Activated T-cell treated with anti-CD3 and anti-CD28 coated beads, Interleukin-2, amount 50 U/mL, for 4 hours (primary cell): ENCODE results near the gene HEMGN. TPM values are rescaled to one million over a fixed set of nuclear protein-coding genes. Genes with fewer than 3 reads are reported as not detected.

ENCODE experiments used
- ATAC-seq, 2 donors: fragments of 200-7000 bp; cut with Tn5 transposase; one replicate each; pipeline ENCODE4 v1.10.0; 2021
- DNase-seq: peaks from one replicate; pipeline ENCODE4 v3.0.0-alpha.2; 2020
- H3K27me3 Mint-ChIP-seq: one replicate; pipeline ENCODE4 v1.8.0; 2021; ENCODE audit warnings: low read depth, mixed read lengths
- H3K36me3 Mint-ChIP-seq: one replicate; pipeline ENCODE4 v1.8.0; 2022; ENCODE audit warnings: mixed read lengths; ENCODE audit not compliant: insufficient read depth
- H3K4me1 Mint-ChIP-seq: one replicate; pipeline ENCODE4 v1.8.0; 2021; ENCODE audit warnings: low read depth, mixed read lengths
- H3K4me3 Mint-ChIP-seq: one replicate; pipeline ENCODE4 v1.8.0; 2021; ENCODE audit warnings: mild to moderate bottlenecking, moderate library complexity, mixed read lengths
- H3K9me3 Mint-ChIP-seq: one replicate; pipeline ENCODE4 v1.8.0; 2021; ENCODE audit warnings: mixed read lengths
- total RNA-seq, 3 donors: library from RNA; stranded (reverse); gene quantifications; one replicate each; pipeline ENCODE4 v1.2.1, GENCODE V29; 2021

Gene HEMGN
- total RNA-seq, 3 donors from 2014 or later: 0.46 to 0.61 (median 0.46) TPM

DNA sequence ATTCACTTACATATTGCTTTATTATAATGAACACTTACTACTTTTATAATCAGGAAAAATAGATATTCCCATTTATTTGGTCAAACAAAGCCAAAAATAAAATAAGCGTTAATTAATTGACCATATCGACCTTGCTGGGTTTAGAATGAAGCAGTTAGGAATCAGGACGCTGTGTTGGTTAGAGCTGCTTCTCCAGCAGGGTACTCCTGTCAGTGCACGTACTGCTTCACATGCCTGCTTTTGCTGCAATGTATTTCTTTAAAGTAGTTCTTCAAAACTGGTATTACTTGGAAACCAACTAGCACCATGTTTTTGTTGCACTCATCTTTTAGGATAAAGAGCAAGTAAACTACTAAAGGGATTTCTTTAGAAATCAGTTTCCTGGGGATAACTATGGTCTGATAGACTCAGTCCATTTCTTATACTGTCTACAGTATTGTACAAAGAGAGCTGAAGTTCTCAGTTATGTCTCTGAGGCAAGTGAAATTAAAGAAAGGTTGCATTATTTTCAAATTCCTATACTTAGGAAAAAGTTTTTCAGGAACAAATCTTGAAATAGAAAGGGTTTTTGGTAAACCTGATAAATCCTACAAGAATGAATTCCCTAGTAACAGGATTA, 8.9 kb downstream of the HEMGN start:
- Mint-ChIP-seq H3K36me3 (no peaks in the 10 kb centered on the region), H3K4me1 (peaks cover 37% of the 10 kb centered on the region), H3K4me3 (peak overlapping the region; percentile 19), H3K9me3 (no peaks in the 10 kb centered on the region), H3K27me3 (no peaks in the 10 kb centered on the region)
- DNase-seq (no peak), ATAC-seq (peak in 1 of 2 donors; percentile 46)

- H3K9me3 Mint-ChIP-seq: no peaks in the 10 kb centered on the region
- H3K4me3 Mint-ChIP-seq: no peak overlapping the region
- no peak for ATAC-seq
- H3K4me1 Mint-ChIP-seq: peaks cover 42% of the 10 kb centered on the region
- peaks cover 1% of the 10 kb centered on the region for H3K36me3 Mint-ChIP-seq
- no peak for DNase-seq
- no peaks in the 10 kb centered on the region for H3K27me3 Mint-ChIP-seq
Observed at GRCh38 chr9:97925497-97926334, 12.3 kb downstream of the HEMGN start.

DNA sequence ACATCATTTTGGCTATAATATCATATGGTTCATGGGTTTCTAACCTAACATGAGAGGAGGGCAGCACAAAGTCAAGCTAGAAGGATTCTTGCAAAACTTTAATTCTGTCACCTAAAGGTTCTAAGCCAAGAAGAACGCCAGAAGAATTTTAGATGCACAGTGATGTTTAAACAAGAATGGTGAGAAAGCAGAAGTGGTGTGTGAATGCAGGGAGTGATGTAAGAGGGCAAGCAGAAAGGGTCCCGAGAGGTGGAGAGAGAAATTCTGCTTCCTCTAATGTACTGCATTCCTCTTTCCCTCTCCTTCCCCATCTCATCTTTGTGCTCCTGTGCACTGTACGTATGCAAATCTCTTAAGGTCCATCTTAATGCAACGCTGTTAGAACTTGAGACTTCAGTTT, 13.6 kb downstream of the HEMGN start:
- Mint-ChIP-seq H3K27me3 (no peaks in the 10 kb centered on the region), H3K4me1 (peaks cover 42% of the 10 kb centered on the region), H3K4me3 (no peak overlapping the region), H3K36me3 (peaks cover 3% of the 10 kb centered on the region), H3K9me3 (no peaks in the 10 kb centered on the region)
- ATAC-seq (no peak), DNase-seq (no peak)

DNA sequence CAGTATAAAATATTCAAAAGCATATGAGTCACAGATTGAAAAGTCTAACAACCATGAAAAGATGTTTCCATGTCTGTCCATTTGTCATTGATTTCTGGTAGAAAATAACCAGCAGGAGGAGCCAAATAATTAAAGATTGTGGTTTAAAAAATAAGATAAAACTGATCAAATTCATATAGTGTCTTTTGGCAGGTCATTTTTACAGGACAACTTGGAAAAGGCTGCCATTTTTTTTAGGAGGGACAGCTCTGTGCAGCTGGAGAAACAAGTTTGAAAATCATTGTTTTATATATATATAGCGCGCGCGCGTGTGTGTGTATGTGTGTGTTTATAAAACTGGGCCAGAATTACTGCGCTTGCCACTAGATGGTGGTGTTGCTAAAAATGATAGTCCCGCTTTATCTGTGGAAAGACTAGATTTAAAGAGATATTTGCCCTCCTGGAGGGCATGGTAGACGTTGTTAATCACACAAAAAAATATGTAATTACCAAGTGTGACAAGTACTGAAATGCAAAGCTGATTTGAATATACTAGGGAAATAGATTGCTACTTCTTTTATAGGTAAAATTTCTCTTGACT, 14.4 kb downstream of the HEMGN start:
- peak overlapping the region; percentile 89 for H3K4me3 Mint-ChIP-seq
- DNase-seq (peak; percentile 66), ATAC-seq (peak; percentile 31 to 32)
- H3K4me1 Mint-ChIP-seq: peaks cover 44% of the 10 kb centered on the region
- no peaks in the 10 kb centered on the region for H3K9me3 Mint-ChIP-seq
- no peaks in the 10 kb centered on the region for H3K27me3 Mint-ChIP-seq
- peaks cover 5% of the 10 kb centered on the region for H3K36me3 Mint-ChIP-seq

DNA sequence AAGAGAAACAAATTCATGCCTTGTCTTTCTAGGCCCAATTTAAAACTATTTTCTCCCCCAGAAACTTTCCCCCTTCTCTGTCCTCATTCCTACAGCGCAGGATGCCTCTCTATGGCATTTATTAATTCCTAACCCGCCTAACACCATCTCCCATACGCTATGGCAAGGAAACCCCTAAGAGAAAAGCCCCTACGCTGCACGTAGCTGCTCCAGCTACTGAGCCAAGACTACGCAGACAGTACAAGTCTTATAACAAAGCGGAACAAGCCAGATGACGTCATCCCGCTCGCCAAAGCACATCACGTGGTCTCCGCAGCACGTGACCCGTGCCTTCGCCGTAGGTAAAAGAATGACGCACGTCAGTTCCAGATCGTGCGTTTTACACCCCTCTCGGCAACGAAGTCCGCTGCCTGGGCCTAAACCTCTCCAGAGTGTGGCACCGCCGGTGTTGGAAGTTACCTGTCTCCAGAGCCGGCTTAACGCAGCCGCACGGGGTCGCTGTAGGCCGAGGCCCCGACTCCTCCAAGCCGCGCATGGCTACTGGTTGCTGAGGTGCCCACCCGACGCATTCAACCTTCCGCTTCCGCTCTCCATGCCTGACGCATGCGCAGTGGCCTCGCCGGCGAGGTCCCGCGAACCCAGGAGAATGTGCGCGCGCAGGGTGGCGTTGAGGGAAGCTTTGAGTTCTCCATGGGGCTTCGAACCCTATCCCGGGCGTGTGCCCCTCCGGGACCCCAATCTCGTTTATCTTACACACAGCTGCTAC, 15.8 kb downstream of the HEMGN start, which contains the start of gene TRMO:
TRMO (minus strand) TSS at position 542 of the 766 bp plus-strand sequence; CDS start at position 535, 7 bp downstream.
- H3K9me3 Mint-ChIP-seq: no peaks in the 10 kb centered on the region
- no peaks in the 10 kb centered on the region for H3K27me3 Mint-ChIP-seq

DNA sequence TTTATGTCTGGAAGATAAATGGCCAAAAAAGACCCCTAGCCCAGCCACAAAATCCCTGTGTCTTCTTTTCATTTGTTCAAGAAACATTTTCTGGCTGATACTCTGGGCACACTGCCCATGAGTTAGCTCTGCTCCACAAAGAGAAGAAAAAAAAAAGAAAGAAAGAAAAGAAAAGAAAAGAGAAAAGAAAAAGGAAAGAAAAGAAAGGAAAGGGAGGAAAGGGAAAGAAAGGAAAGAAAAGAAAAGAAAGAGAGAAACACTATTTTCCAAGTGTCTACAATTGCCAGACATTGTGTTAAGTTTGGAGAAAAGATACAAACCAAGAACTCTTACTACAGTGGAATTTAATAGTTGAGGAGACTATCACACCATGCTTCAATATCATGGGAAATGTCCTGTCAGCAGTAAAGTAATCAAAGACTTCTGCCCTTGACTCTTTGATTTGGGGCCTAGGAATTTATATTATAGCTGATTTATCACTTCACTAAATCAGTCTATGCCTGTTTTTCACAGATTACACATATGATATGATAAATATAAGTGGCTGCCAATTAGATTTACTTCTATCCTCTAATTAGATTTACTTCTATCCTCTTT, 18.7 kb downstream of the HEMGN start:
- peak overlapping the region; percentile 89 for H3K4me3 Mint-ChIP-seq
- no peaks in the 10 kb centered on the region for H3K27me3 Mint-ChIP-seq
- H3K9me3 Mint-ChIP-seq: no peaks in the 10 kb centered on the region
- H3K4me1 Mint-ChIP-seq: peaks cover 71% of the 10 kb centered on the region
- ATAC-seq: no peak
- H3K36me3 Mint-ChIP-seq: peaks cover 24% of the 10 kb centered on the region
- DNase-seq: no peak

More for the DNA sequence above, 15.8 kb downstream of the HEMGN start, which contains the start of gene TRMO:
- Mint-ChIP-seq H3K4me1 (peaks cover 50% of the 10 kb centered on the region), H3K4me3 (peak within 1 kb of the TSS; percentile 89), H3K36me3 (peaks cover 5% of the 10 kb centered on the region)
- DNase-seq (peak; percentile 98), ATAC-seq (peak; percentile 83 to 86)

GRCh38 chr9:97918611-97919010, 19.4 kb downstream of the HEMGN start:
- Mint-ChIP-seq H3K36me3 (peaks cover 30% of the 10 kb centered on the region), H3K4me1 (peaks cover 69% of the 10 kb centered on the region), H3K27me3 (no peaks in the 10 kb centered on the region), H3K9me3 (no peaks in the 10 kb centered on the region), H3K4me3 (peak overlapping the region; percentile 89)
- ATAC-seq (no peak), DNase-seq (no peak)

- no peaks in the 10 kb centered on the region for H3K27me3 Mint-ChIP-seq
- no peak overlapping the region for H3K4me3 Mint-ChIP-seq
- no peak for ATAC-seq
- peaks cover 67% of the 10 kb centered on the region for H3K36me3 Mint-ChIP-seq
- DNase-seq: no peak
- H3K9me3 Mint-ChIP-seq: no peaks in the 10 kb centered on the region
- H3K4me1 Mint-ChIP-seq: peaks cover 81% of the 10 kb centered on the region
Observed at GRCh38 chr9:97911970-97912369, 26.0 kb downstream of the HEMGN start.

- DNase-seq (no peak), ATAC-seq (no peak)
- Mint-ChIP-seq H3K4me3 (no peak overlapping the region), H3K27me3 (no peaks in the 10 kb centered on the region), H3K9me3 (no peaks in the 10 kb centered on the region), H3K36me3 (peaks cover 66% of the 10 kb centered on the region), H3K4me1 (peaks cover 82% of the 10 kb centered on the region)
Observed at GRCh38 chr9:97911528-97911927, 26.4 kb downstream of the HEMGN start.

DNA sequence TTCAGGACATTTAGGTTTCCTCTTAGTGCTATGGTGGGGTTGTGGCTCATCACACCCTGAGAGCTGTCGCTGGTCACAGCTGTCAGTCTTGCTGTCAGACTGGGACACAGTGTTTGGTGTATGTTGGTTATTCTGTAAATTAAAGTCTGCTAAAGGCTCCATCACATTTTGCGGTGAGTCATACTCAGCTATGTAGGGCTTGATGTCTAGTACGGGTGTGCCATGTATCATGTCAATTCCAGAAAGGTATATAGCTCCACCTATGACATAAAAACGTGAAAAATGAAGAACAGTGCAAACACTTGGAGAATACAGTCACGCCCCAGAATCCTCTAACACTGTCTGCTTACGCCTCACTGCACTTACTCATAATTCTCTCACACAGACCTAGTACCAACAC, 27.6 kb downstream of the HEMGN start:
- Mint-ChIP-seq H3K27me3 (no peaks in the 10 kb centered on the region), H3K4me1 (peaks cover 83% of the 10 kb centered on the region), H3K36me3 (peaks cover 60% of the 10 kb centered on the region), H3K9me3 (no peaks in the 10 kb centered on the region), H3K4me3 (no peak overlapping the region)
- DNase-seq (no peak), ATAC-seq (peak in 1 of 2 donors; percentile 37)

GRCh38 chr9:97908705-97909104, 29.3 kb downstream of the HEMGN start:
- peaks cover 46% of the 10 kb centered on the region for H3K36me3 Mint-ChIP-seq

GRCh38 chr9:97907632-97908031, 30.3 kb downstream of the HEMGN start:
- H3K36me3 Mint-ChIP-seq: peaks cover 38% of the 10 kb centered on the region
- H3K4me1 Mint-ChIP-seq: peaks cover 87% of the 10 kb centered on the region
- DNase-seq (no peak), ATAC-seq (no peak)
- H3K4me3 Mint-ChIP-seq: peak overlapping the region; percentile 48
- H3K27me3 Mint-ChIP-seq: no peaks in the 10 kb centered on the region
- no peaks in the 10 kb centered on the region for H3K9me3 Mint-ChIP-seq

More at GRCh38 chr9:97908705-97909104, 29.3 kb downstream of the HEMGN start:
- DNase-seq (no peak), ATAC-seq (no peak)
- Mint-ChIP-seq H3K27me3 (no peaks in the 10 kb centered on the region), H3K4me3 (peak overlapping the region; percentile 19), H3K4me1 (peaks cover 84% of the 10 kb centered on the region), H3K9me3 (no peaks in the 10 kb centered on the region)

DNA sequence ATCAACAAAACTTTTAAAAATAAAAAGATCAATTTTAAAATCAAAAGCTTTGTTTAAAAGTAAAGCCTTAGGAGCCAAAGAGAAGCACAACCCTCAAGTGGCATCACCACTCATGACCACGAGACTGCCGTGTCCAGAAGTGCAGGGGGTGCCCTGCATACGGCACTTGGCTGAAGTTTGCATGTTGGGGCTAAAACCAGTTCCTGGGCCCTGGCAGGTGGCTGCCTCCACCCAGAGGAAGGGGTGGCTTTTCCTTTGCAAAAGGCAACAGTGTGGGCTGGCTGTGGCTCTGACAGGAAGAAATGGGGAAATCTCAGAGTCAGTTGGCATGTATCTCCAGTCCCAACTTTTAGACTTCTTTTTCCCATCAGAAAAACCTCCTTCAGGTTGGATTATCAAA, 30.9 kb downstream of the HEMGN start:
- no peak for ATAC-seq
- no peak for DNase-seq
- H3K27me3 Mint-ChIP-seq: no peaks in the 10 kb centered on the region
- no peak overlapping the region for H3K4me3 Mint-ChIP-seq
- peaks cover 32% of the 10 kb centered on the region for H3K36me3 Mint-ChIP-seq
- H3K9me3 Mint-ChIP-seq: no peaks in the 10 kb centered on the region
- peaks cover 86% of the 10 kb centered on the region for H3K4me1 Mint-ChIP-seq
